Measurements from ENCODE around the gene XCR1. TPM values are rescaled to one million over a fixed set of nuclear protein-coding genes. Genes with fewer than 3 reads are reported as not detected.
"Not testable (repeated sequence)": the region's sequence is repeated elsewhere in the genome, so short reads cannot be mapped to it uniquely, and the experiment has no call there.

XCR1 gene
- total and polyA plus RNA-seq, 2 experiments from 2014 or later = not detected

DNA sequence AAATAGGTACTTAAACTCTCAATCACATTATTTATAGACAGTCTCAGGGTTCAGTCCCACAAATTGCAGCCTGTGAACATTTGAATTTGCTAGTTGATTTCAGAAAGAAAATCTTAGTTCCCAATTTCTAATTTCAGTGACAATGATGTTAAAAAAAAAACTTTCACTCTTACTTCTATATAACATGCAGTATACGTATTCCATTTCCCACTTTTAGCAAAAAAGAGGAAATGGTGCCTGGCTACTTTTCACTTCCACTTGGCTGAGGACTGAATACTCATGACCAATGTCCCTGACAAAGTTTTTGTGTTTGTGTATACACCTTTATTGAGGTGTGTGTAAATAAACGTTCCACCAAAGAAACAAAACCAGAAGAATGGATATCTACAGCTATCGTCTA is 32.1 kb upstream of the XCR1 start:
- Histone ChIP-seq H3K9me3 (ENCODE audit: low read depth) (no peaks in the 10 kb centered on the region), H3K36me3 (ENCODE audit: low read depth) (no peaks in the 10 kb centered on the region), H3K79me2 (ENCODE audit: insufficient read depth) (no peaks in the 10 kb centered on the region), H3K9ac (no peak overlapping the region), H3K4me2 (ENCODE audit: unreplicated experiment) (no peak overlapping the region), H3K9me2 (ENCODE audit: insufficient read depth) (no peaks in the 10 kb centered on the region), H3F3A (ENCODE audit: insufficient read depth) (no peaks in the 10 kb centered on the region), H3K27me3 (replicated peaks; ENCODE audit: insufficient read depth) (peaks cover 62% of the 10 kb centered on the region), H3K27ac (no peak overlapping the region), H3K4me3 (no peak overlapping the region), H3K4me1 (ENCODE audit: insufficient read depth) (no peaks in the 10 kb centered on the region), H2AFZ (no peak overlapping the region), H4K20me1 (ENCODE audit: insufficient read depth) (no peaks in the 10 kb centered on the region)
- no peak for DNase-seq
- TF ChIP-seq EZH2 (IDR thresholded peaks at IDR 0.05; ENCODE audit: insufficient read depth, poor library complexity, severe bottlenecking) (no peak), EZH2phosphoT487 (IDR thresholded peaks at IDR 0.05; ENCODE audit: insufficient read depth, low read depth) (no peak)
- 79 to 80% methylated on average over 3 of the region's 3 CpGs for WGBS, 2 experiments (ENCODE audit: low coverage in 1 of 2, low lambda C conversion rate in 2 of 2, missing lambda C conversion rate in 2 of 2)
- in situ Hi-C loops (cut with MboI) = no loop called here

DNA sequence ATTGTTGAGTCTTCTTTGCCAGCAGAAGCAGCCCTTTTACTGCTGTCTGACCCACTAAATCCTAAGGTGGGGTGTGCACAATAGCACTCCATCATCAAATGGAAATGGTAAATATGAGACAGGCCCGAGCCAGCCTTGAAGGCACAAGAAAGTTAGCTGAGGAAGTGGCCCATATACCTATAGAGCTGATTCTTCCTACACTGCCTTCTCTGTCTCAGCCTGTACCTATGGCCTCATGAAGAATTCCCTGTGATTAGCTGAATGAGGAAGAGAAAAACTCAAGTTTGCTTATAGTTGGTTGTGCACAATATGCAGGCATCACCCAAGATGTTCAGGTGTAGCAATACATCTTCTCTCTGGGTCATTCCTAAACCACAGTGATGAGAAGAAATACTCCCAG is 31.7 kb upstream of the XCR1 start:
- Histone ChIP-seq H3K79me2 (ENCODE audit: insufficient read depth) (no peaks in the 10 kb centered on the region), H3K27me3 (replicated peaks; ENCODE audit: insufficient read depth) (peaks cover 58% of the 10 kb centered on the region), H3K4me1 (ENCODE audit: insufficient read depth) (no peaks in the 10 kb centered on the region), H3K9me3 (ENCODE audit: low read depth) (no peaks in the 10 kb centered on the region), H3F3A (ENCODE audit: insufficient read depth) (no peaks in the 10 kb centered on the region), H3K27ac (no peak overlapping the region), H4K20me1 (ENCODE audit: insufficient read depth) (no peaks in the 10 kb centered on the region), H3K36me3 (ENCODE audit: low read depth) (no peaks in the 10 kb centered on the region), H3K9me2 (ENCODE audit: insufficient read depth) (no peaks in the 10 kb centered on the region), H3K4me2 (ENCODE audit: unreplicated experiment) (no peak overlapping the region), H3K9ac (no peak overlapping the region), H2AFZ (no peak overlapping the region), H3K4me3 (no peak overlapping the region)
- TF ChIP-seq EZH2phosphoT487 (IDR thresholded peaks at IDR 0.05; ENCODE audit: insufficient read depth, low read depth) = no peak
- TF ChIP-seq EZH2 (IDR thresholded peaks at IDR 0.05; ENCODE audit: insufficient read depth, poor library complexity, severe bottlenecking) = no peak
- no peak for DNase-seq
- WGBS, 2 experiments (ENCODE audit: low coverage in 1 of 2, low lambda C conversion rate in 2 of 2, missing lambda C conversion rate in 2 of 2) = 35 to 38% methylated on average over 1 of the region's 1 CpG
- in situ Hi-C loops (cut with MboI) = no loop called here

DNA sequence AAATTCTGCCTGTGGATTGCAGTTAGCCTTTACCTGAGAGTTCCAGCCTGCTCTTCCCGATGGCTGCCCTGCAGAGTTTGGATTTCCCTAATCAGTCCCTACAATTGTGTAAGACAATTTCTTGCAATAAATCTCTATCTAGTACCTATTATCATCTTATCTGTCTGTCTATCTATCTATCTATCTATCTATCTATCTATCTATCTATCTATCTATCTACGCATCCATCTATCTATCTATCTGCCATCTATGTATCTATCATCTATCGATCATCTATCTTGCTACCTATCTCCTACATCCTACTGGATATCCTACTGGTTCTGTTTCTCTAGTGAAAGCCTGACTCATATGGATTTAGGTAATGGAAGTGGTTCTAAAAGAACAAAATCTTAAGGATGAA is 30.4 kb upstream of the XCR1 start:
- Histone ChIP-seq H3K4me1 (ENCODE audit: insufficient read depth) (no peaks in the 10 kb centered on the region), H3K9me3 (ENCODE audit: low read depth) (no peaks in the 10 kb centered on the region), H4K20me1 (ENCODE audit: insufficient read depth) (no peaks in the 10 kb centered on the region), H2AFZ (no peak overlapping the region), H3K9ac (no peak overlapping the region), H3K9me2 (ENCODE audit: insufficient read depth) (no peaks in the 10 kb centered on the region), H3K79me2 (ENCODE audit: insufficient read depth) (no peaks in the 10 kb centered on the region), H3K27me3 (replicated peaks; ENCODE audit: insufficient read depth) (peaks cover 59% of the 10 kb centered on the region), H3K4me2 (ENCODE audit: unreplicated experiment) (no peak overlapping the region), H3K4me3 (no peak overlapping the region), H3K27ac (no peak overlapping the region), H3F3A (ENCODE audit: insufficient read depth) (no peaks in the 10 kb centered on the region), H3K36me3 (ENCODE audit: low read depth) (no peaks in the 10 kb centered on the region)
- no peak for DNase-seq
- TF ChIP-seq EZH2phosphoT487 (IDR thresholded peaks at IDR 0.05; ENCODE audit: insufficient read depth, low read depth) (no peak), EZH2 (IDR thresholded peaks at IDR 0.05; ENCODE audit: insufficient read depth, poor library complexity, severe bottlenecking) (no peak)
- in situ Hi-C loops (cut with MboI) = no loop called here
- WGBS, 2 experiments (ENCODE audit: low coverage in 1 of 2, low lambda C conversion rate in 2 of 2, missing lambda C conversion rate in 2 of 2) = 76% methylated on average over 3 of the region's 3 CpGs

DNA sequence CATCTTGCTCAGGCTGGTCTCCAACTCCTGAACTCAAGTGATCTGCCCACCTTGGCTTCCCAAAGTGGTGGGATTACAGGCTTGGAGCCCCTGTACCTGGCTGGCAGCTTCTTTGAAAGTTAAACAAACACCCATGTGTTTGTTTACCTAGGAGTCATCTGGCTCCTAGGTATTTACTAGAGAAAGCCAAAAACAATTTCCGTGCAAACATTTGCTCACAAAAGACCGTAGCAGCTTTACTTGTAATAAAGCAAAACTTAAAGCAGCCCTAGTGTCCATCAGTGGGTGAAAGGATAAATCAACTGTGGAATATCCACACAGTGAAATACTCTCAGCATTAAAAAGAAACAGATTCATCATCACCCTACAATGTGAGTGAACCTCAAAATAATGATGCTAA is 29.4 kb upstream of the XCR1 start:
- in situ Hi-C loops (cut with MboI) = no loop called here
- Histone ChIP-seq H3K4me2 (ENCODE audit: unreplicated experiment) (no peak overlapping the region), H3K9me2 (ENCODE audit: insufficient read depth) (no peaks in the 10 kb centered on the region), H3K4me3 (no peak overlapping the region), H3K36me3 (ENCODE audit: low read depth) (no peaks in the 10 kb centered on the region), H2AFZ (no peak overlapping the region), H3F3A (ENCODE audit: insufficient read depth) (no peaks in the 10 kb centered on the region), H3K79me2 (ENCODE audit: insufficient read depth) (no peaks in the 10 kb centered on the region), H3K9me3 (ENCODE audit: low read depth) (no peaks in the 10 kb centered on the region), H3K27ac (no peak overlapping the region), H4K20me1 (ENCODE audit: insufficient read depth) (no peaks in the 10 kb centered on the region), H3K4me1 (ENCODE audit: insufficient read depth) (no peaks in the 10 kb centered on the region), H3K27me3 (replicated peaks; ENCODE audit: insufficient read depth) (peaks cover 62% of the 10 kb centered on the region), H3K9ac (no peak overlapping the region)
- 73 to 89% methylated on average over 2 of the region's 2 CpGs for WGBS, 2 experiments (ENCODE audit: low coverage in 1 of 2, low lambda C conversion rate in 2 of 2, missing lambda C conversion rate in 2 of 2)
- TF ChIP-seq EZH2 (IDR thresholded peaks at IDR 0.05; ENCODE audit: insufficient read depth, poor library complexity, severe bottlenecking) (no peak), EZH2phosphoT487 (IDR thresholded peaks at IDR 0.05; ENCODE audit: insufficient read depth, low read depth) (no peak)
- no peak for DNase-seq

DNA sequence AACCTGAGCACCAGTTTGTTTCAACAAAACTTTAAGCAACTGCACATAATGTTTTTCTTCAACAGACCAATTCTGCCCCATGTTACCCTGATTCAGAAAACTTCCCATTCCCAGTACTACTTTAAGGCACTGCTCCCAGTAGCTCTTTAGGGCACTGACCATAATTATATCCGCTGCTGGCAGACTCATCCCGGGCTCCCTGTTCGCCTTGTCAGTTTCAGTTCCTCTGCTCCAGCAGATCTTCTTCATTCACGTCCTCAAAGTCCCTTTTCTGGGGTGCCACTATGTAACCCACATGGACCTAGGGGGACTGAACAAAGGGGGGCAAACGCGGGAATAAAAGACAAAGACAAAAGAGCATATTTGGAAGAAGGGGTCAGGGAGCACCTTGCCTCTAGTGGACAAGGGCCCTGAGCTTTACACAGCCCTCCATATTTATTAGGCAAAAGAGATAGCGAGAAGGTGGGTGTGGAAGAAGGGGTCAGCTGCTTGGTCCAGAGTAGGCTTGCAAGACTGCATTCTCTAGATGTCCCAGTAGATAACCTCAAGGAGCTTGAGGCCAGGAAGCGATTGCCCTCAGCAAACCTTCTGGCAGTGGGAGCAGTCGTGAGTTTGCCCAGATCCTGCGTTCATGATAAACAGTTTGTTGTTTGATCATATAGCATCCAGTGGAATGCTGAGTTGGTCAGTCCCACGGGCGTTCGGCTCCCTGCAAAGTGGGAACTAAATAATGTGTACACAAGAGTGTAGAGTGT is 26.7 kb upstream of the XCR1 start:
- H3F3A ChIP-seq (ENCODE audit: insufficient read depth); H3K4me3 ChIP-seq; H3K9me3 ChIP-seq (ENCODE audit: low read depth); H2AFZ ChIP-seq; H3K36me3 ChIP-seq (ENCODE audit: low read depth); H4K20me1 ChIP-seq (ENCODE audit: insufficient read depth); H3K9me2 ChIP-seq (ENCODE audit: insufficient read depth); H3K79me2 ChIP-seq (ENCODE audit: insufficient read depth); H3K27ac ChIP-seq; H3K9ac ChIP-seq; H3K4me2 ChIP-seq (ENCODE audit: unreplicated experiment); DNase-seq; H3K4me1 ChIP-seq (ENCODE audit: insufficient read depth); in situ Hi-C loops (cut with MboI): not testable (repeated sequence)
- 63 to 68% methylated on average over 13 of the region's 13 CpGs for WGBS, 2 experiments (ENCODE audit: low coverage in 1 of 2, low lambda C conversion rate in 2 of 2, missing lambda C conversion rate in 2 of 2)
- peaks cover 62% of the 10 kb centered on the region for H3K27me3 ChIP-seq (replicated peaks; ENCODE audit: insufficient read depth)

DNA sequence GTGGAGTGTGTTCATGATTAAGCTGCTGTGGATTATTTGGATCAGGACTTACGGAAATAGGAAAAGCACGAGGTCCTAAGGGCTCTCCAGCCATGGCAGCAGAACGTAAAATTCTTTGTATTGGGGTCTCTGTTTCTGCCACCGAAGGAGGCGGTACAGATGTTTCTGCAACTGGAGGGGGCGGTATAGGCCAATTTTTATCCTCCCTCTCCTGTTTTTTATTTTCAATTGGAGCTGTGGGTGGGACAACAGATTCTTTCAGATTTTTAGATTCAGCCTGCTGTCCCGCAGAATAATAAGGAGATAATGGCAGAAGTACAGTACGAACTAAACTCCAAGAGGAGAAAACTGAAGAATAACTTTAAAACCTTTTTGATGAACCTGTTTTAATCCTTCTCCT is 26.0 kb upstream of the XCR1 start:
- in situ Hi-C loops (cut with MboI) = not testable (repeated sequence)
- WGBS, 2 experiments (ENCODE audit: low coverage in 1 of 2, low lambda C conversion rate in 2 of 2, missing lambda C conversion rate in 2 of 2) = 64 to 65% methylated on average over 8 of the region's 8 CpGs
- peaks cover 57% of the 10 kb centered on the region for H3K27me3 ChIP-seq (replicated peaks; ENCODE audit: insufficient read depth)

More for the DNA sequence above, 26.0 kb upstream of the XCR1 start:
- not testable (repeated sequence) for H3K27ac ChIP-seq; H3K79me2 ChIP-seq (ENCODE audit: insufficient read depth); H4K20me1 ChIP-seq (ENCODE audit: insufficient read depth); H3K9me3 ChIP-seq (ENCODE audit: low read depth); H3K36me3 ChIP-seq (ENCODE audit: low read depth); H3F3A ChIP-seq (ENCODE audit: insufficient read depth); H3K4me3 ChIP-seq; H3K4me2 ChIP-seq (ENCODE audit: unreplicated experiment); H3K9me2 ChIP-seq (ENCODE audit: insufficient read depth); DNase-seq; H3K9ac ChIP-seq; H3K4me1 ChIP-seq (ENCODE audit: insufficient read depth); H2AFZ ChIP-seq

All from GM23248 (cell line).